HG03175 (cell line): ENCODE measurements around the gene SMPD4.
A peak's percentile ranks its signal among the peaks of the same experiment; 100 is the strongest.
"Not testable (repeated sequence)": the region's sequence is repeated elsewhere in the genome, so short reads cannot be mapped to it uniquely, and the experiment has no call there.

Experiments used
- ATAC-seq: cut with Tn5 transposase; IDR thresholded peaks from one replicate; pipeline ENCODE4 v1.9.1; 2021; ENCODE audit warnings: mild to moderate bottlenecking, moderate library complexity; ENCODE audit not compliant: unreplicated experiment

SMPD4 gene

GRCh38 chr2:130181325-130181879 is at the start of gene SMPD4:
TSS of gene SMPD4 (minus strand) at chr2:130181602. CDS start at chr2:130176592, 5,010 bp downstream.
- ATAC-seq, result peak; percentile 63

- ATAC-seq, result not testable (repeated sequence)
Measured at GRCh38 chr2:130230907-130231306, 49.5 kb upstream of the SMPD4 start.

GRCh38 chr2:130230376-130230775 is 49.0 kb upstream of the SMPD4 start:
- ATAC-seq, result not testable (repeated sequence)

GRCh38 chr2:130229161-130229510 is 47.7 kb upstream of the SMPD4 start:
- not testable (repeated sequence) for ATAC-seq

- not testable (repeated sequence) for ATAC-seq
Measured at GRCh38 chr2:130228467-130229160, 47.2 kb upstream of the SMPD4 start.

GRCh38 chr2:130228005-130228404 is 46.6 kb upstream of the SMPD4 start:
- ATAC-seq, result not testable (repeated sequence)

- ATAC-seq, result not testable (repeated sequence)
Measured at GRCh38 chr2:130222523-130222922, 41.1 kb upstream of the SMPD4 start.

GRCh38 chr2:130220505-130220904 is 39.1 kb upstream of the SMPD4 start:
- not testable (repeated sequence) for ATAC-seq

- ATAC-seq, result not testable (repeated sequence)
Measured at GRCh38 chr2:130219147-130219546, 37.7 kb upstream of the SMPD4 start.

- not testable (repeated sequence) for ATAC-seq
Measured at GRCh38 chr2:130207051-130207450, 25.6 kb upstream of the SMPD4 start.

- not testable (repeated sequence) for ATAC-seq
Measured at GRCh38 chr2:130203150-130203549, 21.7 kb upstream of the SMPD4 start.

GRCh38 chr2:130202518-130202917 is 21.1 kb upstream of the SMPD4 start:
- not testable (repeated sequence) for ATAC-seq

GRCh38 chr2:130198343-130198742 is 16.9 kb upstream of the SMPD4 start, which contains the start of gene TUBA3E:
TSS of gene TUBA3E (minus strand) at chr2:130198439. CDS start at chr2:130198360, 79 bp downstream.
- ATAC-seq, result no peak

- ATAC-seq, result not testable (repeated sequence)
Measured at GRCh38 chr2:130196052-130196451, 14.7 kb upstream of the SMPD4 start.

- ATAC-seq, result not testable (repeated sequence)
Measured at GRCh38 chr2:130195089-130195635, 13.8 kb upstream of the SMPD4 start.

- not testable (repeated sequence) for ATAC-seq
Measured at GRCh38 chr2:130193824-130194223, 12.4 kb upstream of the SMPD4 start.

GRCh38 chr2:130192451-130192850 is 11.0 kb upstream of the SMPD4 start:
- ATAC-seq, result not testable (repeated sequence)

- ATAC-seq, result not testable (repeated sequence)
Measured at GRCh38 chr2:130191319-130191718, 9.9 kb upstream of the SMPD4 start.

GRCh38 chr2:130190237-130190636 is 8.8 kb upstream of the SMPD4 start:
- no peak for ATAC-seq

GRCh38 chr2:130188958-130189357 is 7.6 kb upstream of the SMPD4 start:
- ATAC-seq, result not testable (repeated sequence)

GRCh38 chr2:130187859-130188792 is 6.7 kb upstream of the SMPD4 start:
- not testable (repeated sequence) for ATAC-seq
